Measurements from ENCODE around the gene HOXB1. TPM values are rescaled to one million over a fixed set of nuclear protein-coding genes. Genes with fewer than 3 reads are reported as not detected.

The HOXB1 gene
- total RNA-seq, 1 experiment from 2014 or later, result not detected

- ChIA-PET CTCF (no interaction called here), POLR2A (ENCODE audit: unreplicated experiment) (no interaction called here)
- no peaks in the 10 kb centered on the region for H3K27me3 ChIP-seq (ENCODE audit: insufficient read depth, low read depth)
- no peak for DNase-seq
- no TSS peak for BruUV-seq (replicated peaks)
- no peak overlapping the region for H3K4me2 ChIP-seq
- no peaks in the 10 kb centered on the region for H4K20me1 ChIP-seq (ENCODE audit: insufficient read depth)
- H3K79me2 ChIP-seq (ENCODE audit: low read depth), result no peaks in the 10 kb centered on the region
- no peak overlapping the region for H3K27ac ChIP-seq
- H3F3A ChIP-seq (ENCODE audit: insufficient read depth, low read depth), result peaks cover 7% of the 10 kb centered on the region; the same call in 1 of the 2 replicates
- no peak overlapping the region for H2AFZ ChIP-seq
- no peaks in the 10 kb centered on the region for H3K4me1 ChIP-seq (replicated peaks; ENCODE audit: insufficient read depth)
- no peak overlapping the region for H3K4me3 ChIP-seq
- H3K36me3 ChIP-seq (ENCODE audit: low read depth), result no peaks in the 10 kb centered on the region
- H3K9me2 ChIP-seq (ENCODE audit: insufficient read depth), result no peaks in the 10 kb centered on the region
- TF ChIP-seq CTCF (conservative IDR thresholded peaks at IDR 0.05) (no peak), EZH2 (IDR thresholded peaks at IDR 0.05; ENCODE audit: low read depth) (no peak)
- intact Hi-C loops (cut with micrococcal nuclease; ENCODE audit: unreplicated experiment), result no loop called here
- H3K9me3 ChIP-seq (ENCODE audit: insufficient read depth, low read depth), result no peaks in the 10 kb centered on the region
Observed at GRCh38 chr17:48544349-48545021, 13.7 kb upstream of the HOXB1 start.

GRCh38 chr17:48543854-48544348 lies 13.1 kb upstream of the HOXB1 start:
- Histone ChIP-seq H3K4me1 (replicated peaks; ENCODE audit: insufficient read depth) (no peaks in the 10 kb centered on the region), H2AFZ (no peak overlapping the region), H3F3A (ENCODE audit: insufficient read depth, low read depth) (peaks cover 7% of the 10 kb centered on the region; the same call in 1 of the 2 replicates), H3K27me3 (ENCODE audit: insufficient read depth, low read depth) (no peaks in the 10 kb centered on the region), H3K4me2 (no peak overlapping the region), H3K4me3 (no peak overlapping the region), H3K9me2 (ENCODE audit: insufficient read depth) (no peaks in the 10 kb centered on the region), H3K36me3 (ENCODE audit: low read depth) (no peaks in the 10 kb centered on the region), H4K20me1 (ENCODE audit: insufficient read depth) (no peaks in the 10 kb centered on the region), H3K79me2 (ENCODE audit: low read depth) (no peaks in the 10 kb centered on the region), H3K27ac (no peak overlapping the region), H3K9me3 (ENCODE audit: insufficient read depth, low read depth) (no peaks in the 10 kb centered on the region)
- ChIA-PET CTCF (no interaction called here), POLR2A (ENCODE audit: unreplicated experiment) (no interaction called here)
- TF ChIP-seq EZH2 (IDR thresholded peaks at IDR 0.05; ENCODE audit: low read depth) (no peak), CTCF (conservative IDR thresholded peaks at IDR 0.05) (no peak)
- intact Hi-C loops (cut with micrococcal nuclease; ENCODE audit: unreplicated experiment), result no loop called here
- BruUV-seq (replicated peaks), result no TSS peak
- no peak for DNase-seq

GRCh38 chr17:48543107-48543853 lies 12.5 kb upstream of the HOXB1 start:
- Histone ChIP-seq H3K27me3 (ENCODE audit: insufficient read depth, low read depth) (no peaks in the 10 kb centered on the region), H4K20me1 (ENCODE audit: insufficient read depth) (no peaks in the 10 kb centered on the region), H3K36me3 (ENCODE audit: low read depth) (no peaks in the 10 kb centered on the region), H2AFZ (no peak overlapping the region), H3K4me3 (no peak overlapping the region), H3K4me2 (no peak overlapping the region), H3F3A (ENCODE audit: insufficient read depth, low read depth) (peaks cover 7% of the 10 kb centered on the region; the same call in 1 of the 2 replicates), H3K4me1 (replicated peaks; ENCODE audit: insufficient read depth) (no peaks in the 10 kb centered on the region), H3K9me2 (ENCODE audit: insufficient read depth) (no peaks in the 10 kb centered on the region), H3K79me2 (ENCODE audit: low read depth) (no peaks in the 10 kb centered on the region), H3K27ac (no peak overlapping the region), H3K9me3 (ENCODE audit: insufficient read depth, low read depth) (no peaks in the 10 kb centered on the region)
- ChIA-PET POLR2A (ENCODE audit: unreplicated experiment) (no interaction called here), CTCF (no interaction called here)
- BruUV-seq (replicated peaks), result no TSS peak
- DNase-seq, result no peak
- TF ChIP-seq EZH2 (IDR thresholded peaks at IDR 0.05; ENCODE audit: low read depth) (no peak), CTCF (conservative IDR thresholded peaks at IDR 0.05) (no peak)
- intact Hi-C loops (cut with micrococcal nuclease; ENCODE audit: unreplicated experiment), result no loop called here

Measured in PC-9 (cell line).